GM21717 (cell line): Measurements from ENCODE around the gene TTC7B.

Source experiments
- ATAC-seq: cut with Tn5 transposase; IDR thresholded peaks from one replicate; pipeline ENCODE4 v1.9.1; 2021; ENCODE audit warnings: mild to moderate bottlenecking, moderate library complexity; ENCODE audit not compliant: unreplicated experiment

Gene TTC7B

DNA sequence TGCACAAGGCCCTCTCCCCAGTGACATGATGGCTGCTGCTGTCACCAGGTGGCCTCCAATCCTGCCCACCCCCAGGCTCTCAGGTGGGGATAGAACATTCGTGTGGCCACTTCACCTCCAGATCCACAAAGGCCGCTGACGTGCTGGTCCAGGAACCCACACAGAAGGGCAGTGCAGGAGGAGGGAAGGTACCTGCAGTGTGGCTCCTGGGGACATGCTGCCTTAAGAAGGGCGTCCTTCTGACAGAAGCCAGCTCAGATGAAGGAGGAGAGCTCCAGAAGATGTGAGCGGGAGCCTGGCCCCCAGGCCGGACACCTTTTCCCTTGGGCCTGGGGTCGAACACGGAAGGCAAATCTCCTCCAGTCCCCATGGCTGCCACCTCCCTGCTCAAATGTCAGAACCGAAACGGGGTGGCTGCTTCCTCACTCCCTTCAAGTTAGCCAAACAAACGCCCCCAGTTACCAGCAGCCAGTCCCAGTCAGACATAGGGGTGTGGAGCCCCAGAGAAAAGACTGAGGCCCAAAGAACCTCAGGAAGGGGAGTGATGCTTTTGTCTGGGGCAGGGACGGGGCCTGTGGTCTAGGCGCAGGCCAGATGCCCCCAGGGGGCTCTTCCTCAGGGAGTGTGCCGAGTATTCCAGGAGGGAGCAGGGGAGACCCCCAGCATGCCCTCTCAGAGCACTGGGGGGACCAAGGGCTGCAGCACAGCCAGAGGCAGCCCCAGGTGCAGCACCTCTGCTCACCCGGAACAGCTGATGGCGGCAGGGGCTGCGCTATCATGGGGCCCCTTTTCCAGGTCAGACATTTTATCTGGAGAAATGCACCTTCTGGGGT, 263.5 kb downstream of the TTC7B start:
- no peak for ATAC-seq

DNA sequence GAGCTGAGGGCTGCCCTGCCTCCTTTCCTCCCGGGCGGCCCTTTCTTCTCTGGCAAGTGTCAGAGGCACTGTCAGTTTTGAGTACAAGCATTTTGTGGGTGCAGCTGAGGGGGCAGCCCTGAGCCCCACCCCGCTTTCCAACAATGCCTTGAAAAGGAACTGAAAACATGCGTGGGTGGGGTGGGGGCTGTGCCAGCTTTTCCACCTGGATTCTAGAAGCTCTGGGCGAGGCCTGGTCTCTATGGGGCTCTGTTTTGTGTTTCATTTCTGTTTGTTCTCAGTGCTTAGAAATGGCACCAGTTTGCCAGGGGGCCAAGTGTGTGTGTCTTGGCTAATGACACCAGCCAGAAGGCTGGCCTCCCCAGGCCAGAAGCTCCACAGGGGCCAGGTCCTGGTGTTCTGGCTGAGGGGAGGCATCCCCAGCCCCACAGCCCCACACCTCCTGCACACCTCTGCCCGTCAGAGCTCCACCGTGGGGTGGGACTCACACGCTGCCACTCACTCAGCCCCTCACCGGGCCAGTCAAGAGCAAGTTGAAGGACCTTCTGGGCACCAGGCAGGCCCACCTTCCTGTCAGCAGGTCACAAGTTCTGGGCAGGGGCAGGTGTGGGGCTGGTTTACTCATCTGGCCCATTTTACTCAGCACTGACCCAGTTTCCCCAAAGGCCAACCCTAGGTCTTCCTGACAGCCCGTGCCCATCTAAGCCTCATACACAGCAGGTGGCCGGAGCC, 264.3 kb downstream of the TTC7B start:
- ATAC-seq = no peak

DNA sequence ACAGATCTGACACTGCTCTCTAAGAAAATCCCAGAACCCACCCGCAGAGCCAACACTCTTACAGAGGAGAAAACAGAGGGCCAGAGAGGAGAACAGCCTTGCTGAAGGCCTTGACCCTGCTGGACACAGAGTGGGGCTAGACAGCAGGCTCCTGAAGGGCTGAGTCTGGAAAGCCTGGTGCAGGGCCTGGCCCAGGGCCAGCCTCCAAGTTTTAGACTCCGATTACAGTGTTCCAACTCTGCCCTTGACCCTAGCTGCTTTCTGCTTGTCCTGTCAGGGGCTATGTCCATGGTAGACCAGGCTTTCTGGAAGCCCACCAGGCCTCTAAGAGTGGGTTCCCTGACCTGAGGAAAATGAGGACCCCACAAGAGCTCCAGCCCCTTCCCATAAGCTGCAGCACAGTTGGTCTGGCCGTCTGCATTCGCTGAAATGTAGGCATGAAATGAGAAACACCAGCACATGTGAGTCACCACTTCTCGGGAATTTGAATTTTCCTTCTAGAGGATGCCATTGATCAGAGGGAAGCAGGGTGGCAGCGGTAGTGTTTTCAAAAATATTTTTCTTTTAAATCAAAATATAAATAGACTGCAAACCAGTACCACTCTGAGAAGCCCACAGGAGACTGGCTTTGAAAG, 265.0 kb downstream of the TTC7B start:
- ATAC-seq = no peak

DNA sequence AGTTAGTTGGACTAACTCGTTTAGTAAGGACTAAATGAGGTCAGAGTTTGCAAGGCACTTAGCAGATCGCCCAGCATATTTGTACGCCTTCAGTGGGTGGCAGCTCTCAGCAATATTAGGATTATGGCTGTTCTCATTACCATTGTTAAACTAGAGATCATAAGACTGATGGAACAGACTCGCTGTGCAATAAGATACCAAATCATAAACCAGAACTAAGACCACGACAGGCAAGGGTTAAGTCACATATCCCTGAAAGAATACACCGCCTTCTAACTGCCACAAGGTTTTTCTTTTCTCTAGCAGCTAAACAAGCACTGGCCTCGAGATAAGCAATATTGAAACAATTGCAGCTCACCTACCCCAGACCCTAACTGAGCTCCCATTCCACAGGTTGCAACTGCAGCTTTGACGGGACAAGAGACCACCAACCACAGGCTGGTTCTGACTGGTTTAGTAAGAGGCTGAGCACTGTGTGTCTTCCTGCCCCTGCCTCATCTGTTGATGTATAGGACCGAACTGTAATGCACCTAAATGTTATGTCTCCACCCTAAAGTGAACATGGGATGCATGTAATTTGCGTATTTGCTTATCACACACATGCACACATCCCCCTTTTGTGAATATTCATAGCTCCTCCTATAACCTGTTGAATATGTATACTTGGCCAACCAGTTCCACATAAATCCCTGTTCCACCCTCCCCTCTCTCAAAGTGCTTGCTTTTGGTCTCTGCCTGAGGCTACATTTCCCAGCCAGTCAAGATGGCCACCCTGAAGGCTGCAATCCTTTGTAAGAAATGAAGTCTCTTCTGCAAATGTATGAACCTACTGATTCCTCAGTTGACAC, 266.2 kb downstream of the TTC7B start:
- ATAC-seq = no peak

DNA sequence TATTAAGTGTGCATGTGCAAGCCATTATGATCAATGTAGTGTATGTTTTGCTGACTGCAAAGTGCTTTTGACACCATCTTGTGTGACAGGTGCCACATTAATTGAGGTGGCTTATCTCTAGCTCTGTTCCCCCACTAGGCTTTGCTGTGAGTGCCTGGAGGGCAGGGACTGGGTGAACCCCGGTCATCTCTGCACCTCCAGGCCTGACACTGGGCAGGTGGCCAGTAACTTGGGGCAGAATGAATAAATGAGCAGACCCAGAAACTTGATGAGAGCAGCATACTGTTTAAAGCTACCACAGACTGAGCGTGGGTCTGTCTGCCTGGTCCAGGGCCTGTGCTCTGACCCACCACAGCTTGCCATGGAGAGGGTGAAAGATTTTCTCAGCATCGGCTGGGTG, 267.8 kb downstream of the TTC7B start:
- ATAC-seq = no peak

DNA sequence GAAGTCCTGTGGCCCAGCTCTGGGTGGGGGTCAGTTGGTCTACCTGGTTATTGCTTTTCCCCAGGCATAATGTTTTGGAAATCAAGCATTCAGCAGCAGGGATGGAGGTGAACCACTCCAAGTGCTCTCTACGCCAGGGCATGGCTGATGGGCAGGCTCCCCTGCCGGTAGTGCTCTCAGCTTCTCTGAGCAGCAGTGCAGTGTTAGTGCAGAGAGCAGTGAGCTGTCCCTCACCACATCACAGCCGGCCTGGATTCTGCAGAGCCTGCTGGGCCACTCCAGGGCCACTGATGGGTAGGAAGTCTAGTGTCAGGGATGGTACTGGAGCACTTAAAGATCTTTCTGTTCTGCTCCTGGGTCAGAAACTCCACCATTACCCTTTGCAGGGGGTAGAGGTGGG, 268.3 kb downstream of the TTC7B start:
- ATAC-seq = no peak

DNA sequence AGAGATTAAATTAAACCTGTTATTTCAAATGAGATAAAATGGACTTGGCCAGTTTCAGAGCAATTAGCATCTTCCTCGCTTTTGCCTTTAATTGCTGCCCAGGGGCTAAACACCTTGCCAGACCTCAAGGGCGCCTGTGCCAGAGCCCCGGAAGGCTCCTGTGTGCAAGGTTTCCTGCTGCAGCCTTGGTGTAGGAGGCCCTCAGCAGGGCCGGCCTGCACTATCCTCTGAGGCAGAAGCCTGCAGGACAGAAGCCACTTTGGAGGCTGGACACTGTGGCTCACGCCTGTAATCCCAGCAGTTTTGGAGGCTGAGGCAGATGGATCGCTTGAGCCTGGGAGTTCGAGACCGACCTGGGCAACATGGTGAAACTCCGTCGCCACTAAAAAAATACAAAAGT, 269.0 kb downstream of the TTC7B start:
- no peak for ATAC-seq

DNA sequence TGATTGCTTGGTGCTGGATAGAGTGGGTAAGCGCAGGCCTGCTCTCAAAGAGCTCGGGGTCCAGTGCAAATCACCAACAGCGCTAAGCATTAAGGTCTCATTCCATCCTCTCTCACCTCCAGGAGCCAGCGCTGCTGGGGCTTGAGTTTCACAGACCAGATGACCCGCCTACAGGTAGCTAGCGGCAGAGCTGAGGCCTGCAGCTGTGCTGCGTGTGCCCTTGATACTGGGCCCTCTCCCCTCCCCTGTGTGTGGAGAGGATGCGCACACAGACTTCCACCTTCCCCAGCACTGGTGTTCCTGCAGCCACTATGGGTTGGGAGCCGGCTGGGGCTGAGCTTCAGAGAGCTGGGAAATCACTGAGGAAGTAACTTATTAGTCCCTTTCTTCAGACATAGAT, 269.5 kb downstream of the TTC7B start:
- ATAC-seq = no peak

DNA sequence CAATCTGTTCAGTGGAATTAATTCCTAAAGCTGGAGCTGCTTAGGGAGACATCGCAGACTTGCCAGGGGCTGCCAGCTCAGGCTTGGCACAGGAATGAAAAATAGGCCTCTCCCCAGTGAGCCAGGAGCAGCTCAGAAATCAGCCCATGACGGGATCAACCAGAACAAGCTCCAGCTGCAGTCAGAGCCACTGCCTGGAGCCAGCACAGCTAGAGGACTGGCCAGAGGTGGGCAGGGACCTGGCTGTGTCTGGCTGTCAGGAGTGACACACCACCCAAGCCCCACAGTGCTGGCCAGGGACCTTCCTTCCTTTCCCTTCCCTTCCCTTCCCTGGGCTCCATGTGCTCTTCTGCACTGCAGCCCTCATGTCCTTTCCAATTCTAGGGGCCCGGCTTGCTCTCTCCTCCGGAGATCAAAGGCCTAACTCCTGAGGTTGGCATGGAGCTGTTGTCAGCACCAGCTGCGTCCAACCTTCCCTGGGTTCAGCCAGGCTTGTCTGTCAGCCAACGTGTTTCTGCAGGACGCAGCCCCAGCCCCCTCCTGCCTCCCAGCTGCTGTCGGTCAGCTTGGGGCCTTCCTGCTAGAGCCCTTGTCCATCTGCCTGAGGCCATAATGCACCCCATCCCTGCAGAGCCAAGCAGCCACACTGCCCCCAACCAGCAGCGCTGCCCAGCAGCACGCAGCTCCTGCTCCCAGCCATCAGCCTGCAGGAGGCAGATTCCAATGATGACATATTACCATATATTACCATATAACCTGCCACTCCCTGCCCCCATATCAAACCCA, 270.1 kb downstream of the TTC7B start:
- ATAC-seq = no peak

DNA sequence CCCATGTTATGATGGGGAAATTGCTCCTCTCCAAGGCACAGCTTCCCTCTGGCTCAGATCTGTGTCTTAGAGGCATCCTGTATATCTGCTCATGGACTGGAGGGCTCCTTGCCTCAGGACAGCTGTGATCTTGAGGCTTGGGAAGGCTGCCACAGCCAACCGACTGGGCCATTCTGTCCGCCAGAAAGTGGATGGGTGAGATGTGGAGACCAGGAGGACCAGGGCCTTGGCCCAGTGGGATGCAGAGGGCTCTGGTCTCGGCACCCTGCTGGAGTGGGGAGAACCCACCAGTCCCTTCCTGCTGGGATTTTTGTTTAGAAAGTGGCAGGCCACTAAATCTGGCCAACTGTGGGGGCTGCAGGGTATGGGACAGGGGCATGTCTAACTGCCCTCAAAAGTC, 270.8 kb downstream of the TTC7B start:
- no peak for ATAC-seq

DNA sequence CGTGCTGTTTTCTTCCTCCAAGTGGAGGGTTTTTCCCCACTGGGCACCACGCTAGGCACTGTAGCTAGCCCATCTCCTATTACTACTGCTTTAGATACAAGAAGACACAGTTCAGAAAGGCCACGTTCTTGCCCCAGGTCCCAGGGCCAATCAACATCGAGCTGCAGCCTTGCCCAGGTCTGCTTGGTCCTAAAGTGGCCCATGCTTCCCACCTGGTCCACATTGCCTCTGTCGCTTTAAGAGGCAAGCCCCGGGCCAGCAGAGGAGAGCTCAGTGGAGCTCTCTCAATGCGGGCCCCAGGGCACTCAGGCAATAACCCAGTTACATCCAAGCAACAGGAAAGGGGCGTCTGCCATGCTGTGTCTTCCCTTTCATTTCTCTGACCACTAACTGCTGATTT, 271.3 kb downstream of the TTC7B start:
- ATAC-seq = no peak

DNA sequence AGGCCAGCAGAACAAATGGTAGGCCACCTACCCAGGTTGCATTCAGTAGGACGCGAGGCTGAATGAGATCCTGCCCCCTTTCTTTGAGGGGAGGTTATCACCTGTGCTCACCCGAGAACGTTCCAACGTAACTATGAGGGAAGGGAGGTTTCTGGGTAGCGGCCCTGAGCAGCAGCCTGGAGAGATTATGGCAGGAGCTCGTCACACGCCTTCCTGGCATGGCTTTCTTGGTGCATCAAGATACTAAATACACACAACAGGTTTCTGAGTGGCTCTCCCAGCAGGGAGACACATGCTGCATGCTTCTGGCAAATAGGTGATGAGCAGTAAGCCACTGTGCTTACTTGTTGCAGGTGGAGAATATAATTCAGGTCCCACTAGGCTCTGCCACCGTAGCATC, 271.7 kb downstream of the TTC7B start:
- no peak for ATAC-seq

DNA sequence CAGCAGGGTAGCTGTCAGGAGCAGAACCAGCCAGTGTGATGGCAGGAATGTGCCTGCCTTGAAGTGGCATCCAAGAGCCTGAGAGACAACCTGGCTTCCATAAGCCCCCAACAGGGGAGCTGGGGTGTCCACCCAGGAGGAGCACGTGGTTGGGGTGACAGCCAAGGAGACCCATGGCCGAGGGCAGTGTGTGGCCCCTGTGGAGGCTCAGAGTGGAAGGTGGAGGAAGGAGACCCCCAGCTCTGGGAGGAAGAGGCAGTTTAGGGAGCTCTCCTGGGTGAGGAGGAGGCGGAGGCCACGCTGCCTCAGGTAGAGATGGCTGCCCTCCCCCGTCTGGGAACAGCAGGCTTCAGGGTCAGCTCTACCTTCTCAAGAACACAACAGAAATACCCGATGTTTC, 272.4 kb downstream of the TTC7B start:
- ATAC-seq = no peak

DNA sequence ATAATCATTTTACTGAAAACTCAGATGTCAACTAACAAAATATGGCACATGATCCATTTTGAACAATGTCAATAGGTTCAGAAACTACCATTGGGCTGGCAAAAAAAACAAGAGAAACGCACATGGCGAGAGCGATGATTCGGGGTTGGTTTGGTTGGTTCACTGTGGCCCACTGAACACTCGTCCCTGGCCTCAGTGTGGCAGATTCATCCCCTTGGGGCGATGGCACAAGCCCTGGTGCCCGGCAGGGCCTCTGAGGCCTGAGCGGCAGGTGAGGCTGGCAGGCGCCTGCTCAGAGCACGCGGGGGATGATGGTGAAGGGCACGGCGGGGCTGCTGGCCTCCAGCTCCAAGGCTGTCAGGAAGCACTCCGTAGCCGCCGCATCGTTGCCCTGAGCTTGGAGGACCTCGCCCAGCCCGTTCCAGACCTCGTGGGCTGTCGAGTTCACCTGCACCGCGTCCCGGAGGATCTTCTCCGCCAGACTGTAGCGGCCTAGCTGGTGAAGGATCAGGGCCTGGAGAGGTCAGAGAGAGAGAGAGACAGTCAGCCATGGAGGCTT, 275.1 kb downstream of the TTC7B start:
- ATAC-seq = no peak

DNA sequence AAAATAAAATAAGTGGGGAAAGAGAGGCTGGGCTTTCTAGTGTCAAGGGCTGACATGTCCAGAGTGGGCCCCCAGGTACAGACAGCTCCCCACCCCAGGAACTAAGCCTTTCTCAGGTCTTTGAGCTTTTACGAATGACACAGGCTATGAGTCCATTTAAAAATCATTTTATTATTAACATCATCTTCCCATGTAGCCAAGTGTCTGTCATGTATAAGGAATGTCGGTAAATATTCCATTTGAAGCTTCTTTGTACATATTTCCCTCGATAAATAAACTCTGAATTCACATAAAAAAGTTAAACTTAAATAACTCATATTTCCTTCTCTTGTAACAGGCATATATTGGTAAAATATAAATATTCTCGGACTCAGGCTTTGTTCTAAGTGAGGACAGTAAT, 275.8 kb downstream of the TTC7B start:
- no peak for ATAC-seq

DNA sequence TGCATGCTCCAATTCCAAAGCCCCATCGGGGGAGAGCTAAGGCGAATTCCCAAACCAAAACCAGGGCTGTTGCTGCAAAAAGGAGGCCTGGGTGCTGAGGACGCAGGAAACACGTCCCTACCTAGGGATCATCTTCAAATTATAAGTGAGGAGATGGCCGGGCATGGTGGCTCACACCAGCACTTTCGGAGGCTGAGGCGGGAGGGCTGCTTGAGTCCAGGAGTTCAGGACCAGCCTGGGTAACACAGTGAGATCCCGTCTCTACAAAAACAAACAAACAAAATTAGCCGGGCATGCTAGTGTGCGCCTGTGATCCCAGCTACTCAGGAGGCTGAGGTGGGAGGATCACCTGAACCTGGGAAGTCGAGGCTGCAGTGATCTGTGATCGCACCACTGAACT, 276.2 kb downstream of the TTC7B start:
- ATAC-seq = no peak

DNA sequence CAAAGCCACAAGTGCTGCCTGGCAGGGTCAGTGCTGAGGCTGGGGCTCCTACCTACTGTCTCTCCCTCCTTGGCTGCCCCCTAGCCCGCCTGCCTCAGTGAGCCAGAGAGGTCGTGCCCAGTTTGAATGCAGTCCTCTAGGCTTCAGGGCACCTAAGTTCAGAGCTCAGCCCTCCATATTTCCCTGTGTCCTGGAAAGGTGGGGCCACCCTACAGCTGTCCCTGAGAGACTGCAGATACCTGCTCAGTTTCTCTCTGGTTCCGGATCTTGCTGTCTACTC, 276.8 kb downstream of the TTC7B start:
- no peak for ATAC-seq

DNA sequence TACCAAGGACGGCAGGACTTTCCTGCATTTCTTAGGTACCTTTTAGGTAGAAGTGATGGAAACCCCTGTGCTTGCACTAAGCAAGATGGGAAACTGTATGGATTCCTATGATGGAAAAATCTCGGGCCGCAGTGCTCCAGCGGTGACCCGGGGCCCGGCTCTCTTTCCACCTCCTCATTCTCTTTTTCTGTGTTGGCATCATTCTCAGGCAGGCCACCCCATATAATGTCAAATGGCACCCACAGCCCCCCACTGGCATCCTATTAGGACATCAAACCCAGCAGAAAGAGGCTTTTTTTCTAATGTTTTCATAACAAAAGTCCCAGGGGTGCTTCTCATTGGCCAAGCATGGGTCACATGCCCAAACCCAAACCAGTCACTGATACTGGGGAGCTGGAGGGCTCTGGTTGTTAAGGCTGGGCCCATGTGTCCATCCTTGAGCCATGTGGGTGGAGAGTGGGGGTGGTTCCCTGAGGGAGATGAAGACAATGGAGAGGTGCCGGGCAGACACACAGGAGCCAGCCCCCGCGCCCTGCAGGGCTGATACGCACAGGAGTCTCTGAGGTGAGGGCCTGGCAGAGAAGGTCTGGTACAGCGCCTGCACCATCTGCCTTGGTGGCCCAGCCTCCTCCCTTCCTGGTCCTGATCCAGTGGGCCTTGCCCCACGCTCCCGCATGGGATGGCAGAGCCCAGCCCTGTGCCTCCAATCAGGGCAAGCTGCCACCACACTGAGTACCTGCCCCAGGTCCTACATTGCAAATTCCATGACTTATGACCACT, 277.3 kb downstream of the TTC7B start:
- no peak for ATAC-seq

DNA sequence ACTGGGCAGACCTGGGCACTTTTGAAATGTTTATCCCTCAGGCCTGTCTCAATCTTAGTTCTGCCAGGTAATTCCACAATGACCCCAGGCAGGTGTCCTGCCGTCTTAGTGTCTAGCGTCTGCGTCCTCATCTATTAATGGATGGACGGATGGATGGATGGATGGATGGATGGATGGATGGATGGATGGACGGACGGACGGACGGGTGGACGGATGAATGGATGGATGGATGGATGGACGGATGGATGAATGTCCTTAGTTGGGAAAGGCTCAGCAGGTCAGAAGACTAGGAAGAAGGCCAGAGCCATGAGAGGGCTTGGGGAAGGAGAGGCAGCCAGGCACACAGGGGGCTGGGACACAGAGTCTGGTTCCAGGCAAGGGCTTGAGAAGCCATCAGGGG, 278.1 kb downstream of the TTC7B start:
- ATAC-seq = no peak
